GM23338 (cell line): ENCODE data around the gene RNF223. TPM values are rescaled to one million over a fixed set of nuclear protein-coding genes. Genes with fewer than 3 reads are reported as not detected.

ENCODE experiments used
- ATAC-seq: fragments of 200-7000 bp; cut with Tn5 transposase; 3 replicates; pipeline ENCODE4 v1.9.1; 2020
- DNase-seq: peaks from one replicate; pipeline ENCODE4 v3.0.0-alpha.2; 2015; ENCODE audit warnings: low spot score
- H2AFZ ChIP-seq: fragments of 200-600 bp; sonication (generic); 2 replicates; pipeline ENCODE4 v1.8.0; 2016; ENCODE audit warnings: antibody characterized with exemption, mild to moderate bottlenecking, moderate library complexity
- H3F3A ChIP-seq: fragments of 200-600 bp; sonication (generic); replicated peaks from 2 replicates; pipeline ENCODE4 v1.8.0; 2017; ENCODE audit warnings: antibody characterized with exemption, mixed run types, low read depth
- H3K27ac ChIP-seq: fragments of 200-600 bp; sonication (generic); 2 replicates; pipeline ENCODE4 v1.6.1; 2016; ENCODE audit warnings: low read depth
- H3K27me3 ChIP-seq: fragments of 200-600 bp; sonication (generic); 2 replicates; pipeline ENCODE4 v1.8.0; 2016; ENCODE audit warnings: mild to moderate bottlenecking, mixed run types, moderate library complexity; ENCODE audit not compliant: insufficient read depth
- H3K36me3 ChIP-seq: fragments of 200-600 bp; sonication (generic); 2 replicates; pipeline ENCODE4 v1.8.0; 2016; ENCODE audit warnings: mild to moderate bottlenecking; ENCODE audit not compliant: insufficient read depth
- H3K4me1 ChIP-seq: fragments of 200-600 bp; sonication (generic); 2 replicates; pipeline ENCODE4 v1.8.0; 2016; ENCODE audit warnings: mild to moderate bottlenecking, moderate library complexity; ENCODE audit not compliant: insufficient read depth
- H3K4me2 ChIP-seq: fragments of 200-600 bp; sonication (generic); 2 replicates; pipeline ENCODE4 v1.7.1; 2017; ENCODE audit warnings: mixed run types
- H3K4me3 ChIP-seq: fragments of 200-600 bp; sonication (generic); 2 replicates; pipeline ENCODE4 v1.6.1; 2016; ENCODE audit warnings: mixed run types
- H3K79me2 ChIP-seq: fragments of 200-600 bp; sonication (generic); replicated peaks from 2 replicates; pipeline ENCODE4 v1.8.0; 2017; ENCODE audit warnings: mild to moderate bottlenecking; ENCODE audit not compliant: insufficient read depth
- H3K9me2 ChIP-seq: fragments of 200-600 bp; sonication (generic); 2 replicates; pipeline ENCODE4 v1.8.0; 2017; ENCODE audit not compliant: insufficient read depth
- H4K20me1 ChIP-seq: fragments of 200-600 bp; sonication (generic); replicated peaks from 2 replicates; pipeline ENCODE4 v1.8.0; 2017; ENCODE audit warnings: mild to moderate bottlenecking; ENCODE audit not compliant: insufficient read depth
- H3K27ac Mint-ChIP-seq: 2 replicates; pipeline ENCODE4 v1.8.0; 2020; ENCODE audit warnings: inconsistent platforms, mild to moderate bottlenecking, moderate library complexity, mixed read lengths
- H3K27me3 Mint-ChIP-seq: 3 replicates; pipeline ENCODE4 v1.8.0; 2022; ENCODE audit warnings: low read depth, mild to moderate bottlenecking, moderate library complexity, mixed read lengths, inconsistent platforms; ENCODE audit not compliant: insufficient read depth, poor library complexity
- H3K36me3 Mint-ChIP-seq: 3 replicates; pipeline ENCODE4 v1.8.0; 2021; ENCODE audit warnings: low read depth, mild to moderate bottlenecking, inconsistent platforms, moderate library complexity, mixed read lengths
- H3K4me1 Mint-ChIP-seq: 3 replicates; pipeline ENCODE4 v1.8.0; 2020; ENCODE audit warnings: mild to moderate bottlenecking, inconsistent platforms, mixed read lengths
- H3K4me3 Mint-ChIP-seq: 3 replicates; pipeline ENCODE4 v1.8.0; 2021; ENCODE audit warnings: moderate library complexity, mild to moderate bottlenecking, inconsistent platforms, mixed read lengths
- H3K9me3 Mint-ChIP-seq: 3 replicates; pipeline ENCODE4 v1.8.0; 2020; ENCODE audit warnings: moderate library complexity, mild to moderate bottlenecking, inconsistent platforms, mixed read lengths
- EZH2 ChIP-seq: fragments of 200-600 bp; sonication (generic); IDR thresholded peaks from one replicate; pipeline ENCODE4 v1.8.0; 2017; ENCODE audit warnings: antibody characterized with exemption, mild to moderate bottlenecking, low read depth; ENCODE audit not compliant: unreplicated experiment
- EZH2phosphoT487 ChIP-seq: fragments of 200-600 bp; sonication (generic); IDR thresholded peaks from one replicate; pipeline ENCODE4 v1.8.1; 2018; ENCODE audit warnings: antibody characterized with exemption; ENCODE audit not compliant: unreplicated experiment
- NANOG ChIP-seq: IDR thresholded peaks from 2 replicates; pipeline ENCODE4 v1.6.1; 2016; ENCODE audit warnings: antibody characterized with exemption, borderline replicate concordance
- POLR2AphosphoS5 ChIP-seq: IDR thresholded peaks from 2 replicates; pipeline ENCODE4 v1.6.1; 2016; ENCODE audit warnings: antibody characterized with exemption, low read depth
- ZNF114 ChIP-seq: fragments of 250-450 bp; sonication (Bioruptor Pico); IDR thresholded peaks from 2 replicates; pipeline ENCODE4 v1.5.0; 2020; ENCODE audit warnings: mild to moderate bottlenecking, moderate library complexity
- ZNF331 ChIP-seq: fragments of 250-450 bp; sonication (Bioruptor Pico); IDR thresholded peaks from 2 replicates; pipeline ENCODE4 v1.5.0; 2020; ENCODE audit warnings: low read depth, mild to moderate bottlenecking, moderate library complexity
- polyA plus RNA-seq: library from polyadenylated mRNA; unstranded; fragments of >200 nt; fragmentation: Nextera tagmentation; extraction: Ambion mirVana; gene quantifications from 2 replicates; pipeline ENCODE4 v1.2.1, GENCODE V29; 2016
- total RNA-seq: library from RNA; depleted of rRNA; stranded (reverse); fragments of >200 nt; shearing (Covaris generic); gene quantifications from 2 replicates; pipeline ENCODE4 v1.2.3, GENCODE V29; 2014
- TF ChIP-seq, protein P1 (sequence below): IDR thresholded peaks from 2 replicates; pipeline ENCODE4 v1.6.1; 2016; ENCODE audit warnings: antibody characterized with exemption
- TF ChIP-seq, protein P2 (sequence below): IDR thresholded peaks from one replicate; pipeline ENCODE4 v1.6.1; 2018; ENCODE audit warnings: antibody characterized with exemption; ENCODE audit not compliant: unreplicated experiment

RNF223 gene
- total and polyA plus RNA-seq, 2 experiments from 2014 or later = not detected

DNA sequence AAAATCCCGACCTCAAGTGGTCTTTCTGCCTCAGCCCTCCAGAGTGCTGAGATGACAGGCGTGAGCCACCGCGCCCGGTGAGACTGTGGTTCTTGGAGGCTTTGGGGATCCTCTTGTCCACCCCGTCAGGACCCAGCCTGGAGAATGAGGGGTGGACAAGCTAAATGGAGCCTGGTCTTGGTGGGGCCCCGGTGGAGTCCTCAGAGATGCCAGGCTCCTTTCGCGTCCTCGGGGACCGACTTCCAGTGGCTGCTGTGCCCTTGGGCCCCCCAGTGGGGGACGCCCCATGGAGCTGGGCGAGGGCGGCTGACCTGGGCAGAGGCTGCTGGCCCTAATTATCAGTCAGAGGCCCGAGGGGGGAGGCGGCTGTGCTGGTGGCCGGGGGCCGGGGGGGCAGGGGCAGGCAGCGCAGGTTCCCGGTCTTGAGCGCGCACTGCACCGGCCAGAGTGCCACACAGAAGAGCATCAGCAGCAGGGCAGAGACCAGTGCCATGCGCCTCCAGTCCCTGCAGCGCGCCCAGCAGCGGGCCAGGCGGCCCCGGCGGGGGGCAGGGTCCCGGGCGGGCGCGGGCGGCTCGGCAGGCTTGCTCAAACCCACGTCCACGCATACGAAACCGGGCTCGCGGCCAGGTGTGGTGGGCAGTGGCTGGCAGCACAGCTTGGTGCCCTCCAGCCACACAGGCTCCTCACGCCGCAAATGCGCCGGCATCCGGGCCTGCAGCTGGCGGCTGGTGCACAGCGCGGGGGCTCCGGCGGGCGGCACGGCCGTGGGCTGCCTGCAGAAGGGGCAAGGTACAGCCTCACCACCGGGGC is 2.4 kb downstream of the RNF223 start:
- H3K9me3 Mint-ChIP-seq = no peaks in the 10 kb centered on the region
- H3K36me3 Mint-ChIP-seq = no peaks in the 10 kb centered on the region
- no peaks in the 10 kb centered on the region for H3K4me1 Mint-ChIP-seq
- no peak overlapping the region for H3K27ac Mint-ChIP-seq
- no peaks in the 10 kb centered on the region for H3K36me3 ChIP-seq
- H3K27me3 Mint-ChIP-seq = peaks cover 14% of the 10 kb centered on the region
- H3K79me2 ChIP-seq = no peaks in the 10 kb centered on the region
- H3K4me3 ChIP-seq = no peak overlapping the region
- ATAC-seq = no peak
- DNase-seq = no peak
- peaks cover 6% of the 10 kb centered on the region; the same call in 1 of the 2 replicates for H3K4me1 ChIP-seq
- H4K20me1 ChIP-seq = no peaks in the 10 kb centered on the region; the same call in 1 of the 2 replicates
- H3K27ac ChIP-seq = no peak overlapping the region
- no peaks in the 10 kb centered on the region for H3F3A ChIP-seq
- H3K4me2 ChIP-seq = no peak overlapping the region
- no peak overlapping the region for H2AFZ ChIP-seq
- TF ChIP-seq EZH2phosphoT487 (no peak), ZNF331 (CRISPR knock-in tag) (no peak), ZNF114 (CRISPR knock-in tag) (no peak), NANOG (no peak), POLR2AphosphoS5 (no peak), EZH2 (no peak)
- TF ChIP-seq, protein P1, sequence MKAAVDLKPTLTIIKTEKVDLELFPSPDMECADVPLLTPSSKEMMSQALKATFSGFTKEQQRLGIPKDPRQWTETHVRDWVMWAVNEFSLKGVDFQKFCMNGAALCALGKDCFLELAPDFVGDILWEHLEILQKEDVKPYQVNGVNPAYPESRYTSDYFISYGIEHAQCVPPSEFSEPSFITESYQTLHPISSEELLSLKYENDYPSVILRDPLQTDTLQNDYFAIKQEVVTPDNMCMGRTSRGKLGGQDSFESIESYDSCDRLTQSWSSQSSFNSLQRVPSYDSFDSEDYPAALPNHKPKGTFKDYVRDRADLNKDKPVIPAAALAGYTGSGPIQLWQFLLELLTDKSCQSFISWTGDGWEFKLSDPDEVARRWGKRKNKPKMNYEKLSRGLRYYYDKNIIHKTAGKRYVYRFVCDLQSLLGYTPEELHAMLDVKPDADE = no peak
- TF ChIP-seq, protein P2, sequence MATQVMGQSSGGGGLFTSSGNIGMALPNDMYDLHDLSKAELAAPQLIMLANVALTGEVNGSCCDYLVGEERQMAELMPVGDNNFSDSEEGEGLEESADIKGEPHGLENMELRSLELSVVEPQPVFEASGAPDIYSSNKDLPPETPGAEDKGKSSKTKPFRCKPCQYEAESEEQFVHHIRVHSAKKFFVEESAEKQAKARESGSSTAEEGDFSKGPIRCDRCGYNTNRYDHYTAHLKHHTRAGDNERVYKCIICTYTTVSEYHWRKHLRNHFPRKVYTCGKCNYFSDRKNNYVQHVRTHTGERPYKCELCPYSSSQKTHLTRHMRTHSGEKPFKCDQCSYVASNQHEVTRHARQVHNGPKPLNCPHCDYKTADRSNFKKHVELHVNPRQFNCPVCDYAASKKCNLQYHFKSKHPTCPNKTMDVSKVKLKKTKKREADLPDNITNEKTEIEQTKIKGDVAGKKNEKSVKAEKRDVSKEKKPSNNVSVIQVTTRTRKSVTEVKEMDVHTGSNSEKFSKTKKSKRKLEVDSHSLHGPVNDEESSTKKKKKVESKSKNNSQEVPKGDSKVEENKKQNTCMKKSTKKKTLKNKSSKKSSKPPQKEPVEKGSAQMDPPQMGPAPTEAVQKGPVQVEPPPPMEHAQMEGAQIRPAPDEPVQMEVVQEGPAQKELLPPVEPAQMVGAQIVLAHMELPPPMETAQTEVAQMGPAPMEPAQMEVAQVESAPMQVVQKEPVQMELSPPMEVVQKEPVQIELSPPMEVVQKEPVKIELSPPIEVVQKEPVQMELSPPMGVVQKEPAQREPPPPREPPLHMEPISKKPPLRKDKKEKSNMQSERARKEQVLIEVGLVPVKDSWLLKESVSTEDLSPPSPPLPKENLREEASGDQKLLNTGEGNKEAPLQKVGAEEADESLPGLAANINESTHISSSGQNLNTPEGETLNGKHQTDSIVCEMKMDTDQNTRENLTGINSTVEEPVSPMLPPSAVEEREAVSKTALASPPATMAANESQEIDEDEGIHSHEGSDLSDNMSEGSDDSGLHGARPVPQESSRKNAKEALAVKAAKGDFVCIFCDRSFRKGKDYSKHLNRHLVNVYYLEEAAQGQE = no peak
- H3K9me2 ChIP-seq = no peaks in the 10 kb centered on the region
- peaks cover 20% of the 10 kb centered on the region; the same call in 1 of the 2 replicates for H3K27me3 ChIP-seq
- no peak overlapping the region for H3K4me3 Mint-ChIP-seq
